HEK293 (cell line): Measurements from ENCODE around the gene PCGF1.

Source experiments
- ZBTB44 ChIP-seq: fragments of 450-650 bp; IDR thresholded peaks from 2 replicates; pipeline ENCODE4 v1.5.1; 2018; ENCODE audit warnings: missing biosample characterization, mild to moderate bottlenecking, missing genetic modification characterization
- ZNF211 ChIP-seq: fragments of 450-650 bp; formaldehyde crosslinking; IDR thresholded peaks from 2 replicates; pipeline ENCODE4 v1.5.1; 2016; ENCODE audit warnings: low read depth, missing biosample characterization, missing genetic modification characterization
- ZNF274 ChIP-seq, 2 experiments: fragments of 200-500 bp in 1 of 2; fragments of 450-650 bp in 1 of 2; sonication (Bioruptor generic) in 1 of 2; formaldehyde crosslinking in 1 of 2; IDR thresholded peaks; 2 replicates each; pipeline versions ENCODE4 v1.5.1 to v1.6.1; 2014 to 2016; ENCODE audit warnings: borderline replicate concordance in 1 of 2, inconsistent platforms in 1 of 2, low read length in 1 of 2, missing biosample characterization in 1 of 2, missing genetic modification characterization in 1 of 2
- ZNF629 ChIP-seq: fragments of 450-650 bp; formaldehyde crosslinking; IDR thresholded peaks from 2 replicates; pipeline ENCODE4 v1.5.1; 2017; ENCODE audit warnings: missing biosample characterization, missing genetic modification characterization
- TF ChIP-seq, protein P1 (sequence below): fragments of 450-650 bp; formaldehyde crosslinking; IDR thresholded peaks from 2 replicates; pipeline ENCODE4 v1.5.1; 2016; ENCODE audit warnings: missing biosample characterization, missing genetic modification characterization
- TF ChIP-seq, protein P2 (sequence below): fragments of 450-650 bp; formaldehyde crosslinking; IDR thresholded peaks from 2 replicates; pipeline ENCODE4 v1.5.1; 2016; ENCODE audit warnings: missing biosample characterization, missing genetic modification characterization

GRCh38 chr2:74507926-74508520, 528 bp upstream of the PCGF1 start:
- TF ChIP-seq ZNF211 (tag by site-specific recombination) (no peak), ZNF629 (tag by site-specific recombination) (no peak), ZNF274 (IDR thresholded peaks at IDR 0.05; ENCODE audit: low read length) (no peak), ZNF274 (tag by site-specific recombination; IDR thresholded peaks at IDR 0.05; ENCODE audit: borderline replicate concordance) (no peak), ZBTB44 (tag by site-specific recombination) (no peak)
- TF ChIP-seq, protein P1, sequence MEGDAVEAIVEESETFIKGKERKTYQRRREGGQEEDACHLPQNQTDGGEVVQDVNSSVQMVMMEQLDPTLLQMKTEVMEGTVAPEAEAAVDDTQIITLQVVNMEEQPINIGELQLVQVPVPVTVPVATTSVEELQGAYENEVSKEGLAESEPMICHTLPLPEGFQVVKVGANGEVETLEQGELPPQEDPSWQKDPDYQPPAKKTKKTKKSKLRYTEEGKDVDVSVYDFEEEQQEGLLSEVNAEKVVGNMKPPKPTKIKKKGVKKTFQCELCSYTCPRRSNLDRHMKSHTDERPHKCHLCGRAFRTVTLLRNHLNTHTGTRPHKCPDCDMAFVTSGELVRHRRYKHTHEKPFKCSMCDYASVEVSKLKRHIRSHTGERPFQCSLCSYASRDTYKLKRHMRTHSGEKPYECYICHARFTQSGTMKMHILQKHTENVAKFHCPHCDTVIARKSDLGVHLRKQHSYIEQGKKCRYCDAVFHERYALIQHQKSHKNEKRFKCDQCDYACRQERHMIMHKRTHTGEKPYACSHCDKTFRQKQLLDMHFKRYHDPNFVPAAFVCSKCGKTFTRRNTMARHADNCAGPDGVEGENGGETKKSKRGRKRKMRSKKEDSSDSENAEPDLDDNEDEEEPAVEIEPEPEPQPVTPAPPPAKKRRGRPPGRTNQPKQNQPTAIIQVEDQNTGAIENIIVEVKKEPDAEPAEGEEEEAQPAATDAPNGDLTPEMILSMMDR (tag by site-specific recombination): no peak
- TF ChIP-seq, protein P2, sequence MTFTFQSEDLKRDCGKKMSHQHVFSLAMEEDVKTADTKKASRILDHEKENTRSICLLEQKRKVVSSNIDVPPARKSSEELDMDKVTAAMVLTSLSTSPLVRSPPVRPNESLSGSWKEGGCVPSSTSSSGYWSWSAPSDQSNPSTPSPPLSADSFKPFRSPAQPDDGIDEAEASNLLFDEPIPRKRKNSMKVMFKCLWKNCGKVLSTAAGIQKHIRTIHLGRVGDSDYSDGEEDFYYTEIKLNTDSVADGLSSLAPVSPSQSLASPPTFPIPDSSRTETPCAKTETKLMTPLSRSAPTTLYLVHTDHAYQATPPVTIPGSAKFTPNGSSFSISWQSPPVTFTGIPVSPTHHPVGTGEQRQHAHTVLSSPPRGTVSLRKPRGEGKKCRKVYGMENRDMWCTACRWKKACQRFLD (tag by site-specific recombination): no peak
